HL-60 (cell line): ENCODE measurements around the gene FADS6.

ENCODE experiments used
- CTCF ChIP-seq: IDR thresholded peaks from one replicate; pipeline ENCODE4 v1.5.1; 2011; ENCODE audit warnings: low read length, control low read depth, inconsistent platforms; ENCODE audit not compliant: insufficient read depth
- GABPA ChIP-seq: IDR thresholded peaks from 2 replicates; pipeline ENCODE4 v1.6.1; 2012; ENCODE audit warnings: low read depth
- POLR2AphosphoS5 ChIP-seq: IDR thresholded peaks from 2 replicates; pipeline ENCODE4 v1.6.1; 2012; ENCODE audit warnings: low read depth
- REST ChIP-seq: IDR thresholded peaks from 2 replicates; pipeline ENCODE4 v1.6.1; 2012; ENCODE audit warnings: low read depth; ENCODE audit not compliant: insufficient replicate concordance
- SPI1 ChIP-seq: IDR thresholded peaks from 2 replicates; pipeline ENCODE4 v1.6.1; 2012; ENCODE audit warnings: low read depth, mild to moderate bottlenecking, borderline replicate concordance

- TF ChIP-seq CTCF, result no peak
- TF ChIP-seq GABPA, result no peak
- no peak for TF ChIP-seq POLR2AphosphoS5
- peak; percentile 85 for TF ChIP-seq REST
- TF ChIP-seq SPI1, result no peak
Measured at GRCh38 chr17:74852237-74853047, 41.0 kb downstream of the FADS6 start.
